Stimulated activated CD4-positive, alpha-beta T cell treated with anti-CD3 and anti-CD28 coated beads, Interleukin-4, amount 100 ng/mL, for 48 hours (primary cell): ENCODE measurements around the gene GAS7.
"Not testable (repeated sequence)": the region's sequence is repeated elsewhere in the genome, so short reads cannot be mapped to it uniquely, and the experiment has no call there.

Source experiments
- DNase-seq, 2 donors: peaks; one replicate each; pipeline ENCODE4 v3.0.0-alpha.2; 2020; ENCODE audit warnings: low read depth in 2 of 2

GAS7 gene

GRCh38 chr17:10022416-10022815, 176.0 kb downstream of the GAS7 start:
- no peak for DNase-seq

GRCh38 chr17:10021272-10021984, 177.0 kb downstream of the GAS7 start:
- no peak for DNase-seq

- no peak for DNase-seq
Measured at GRCh38 chr17:10019941-10020451, 178.4 kb downstream of the GAS7 start.

- DNase-seq: no peak
Measured at GRCh38 chr17:10018461-10018891, 179.9 kb downstream of the GAS7 start.

- not testable (repeated sequence) for DNase-seq
Measured at GRCh38 chr17:10016958-10017570, 181.3 kb downstream of the GAS7 start.

DNA sequence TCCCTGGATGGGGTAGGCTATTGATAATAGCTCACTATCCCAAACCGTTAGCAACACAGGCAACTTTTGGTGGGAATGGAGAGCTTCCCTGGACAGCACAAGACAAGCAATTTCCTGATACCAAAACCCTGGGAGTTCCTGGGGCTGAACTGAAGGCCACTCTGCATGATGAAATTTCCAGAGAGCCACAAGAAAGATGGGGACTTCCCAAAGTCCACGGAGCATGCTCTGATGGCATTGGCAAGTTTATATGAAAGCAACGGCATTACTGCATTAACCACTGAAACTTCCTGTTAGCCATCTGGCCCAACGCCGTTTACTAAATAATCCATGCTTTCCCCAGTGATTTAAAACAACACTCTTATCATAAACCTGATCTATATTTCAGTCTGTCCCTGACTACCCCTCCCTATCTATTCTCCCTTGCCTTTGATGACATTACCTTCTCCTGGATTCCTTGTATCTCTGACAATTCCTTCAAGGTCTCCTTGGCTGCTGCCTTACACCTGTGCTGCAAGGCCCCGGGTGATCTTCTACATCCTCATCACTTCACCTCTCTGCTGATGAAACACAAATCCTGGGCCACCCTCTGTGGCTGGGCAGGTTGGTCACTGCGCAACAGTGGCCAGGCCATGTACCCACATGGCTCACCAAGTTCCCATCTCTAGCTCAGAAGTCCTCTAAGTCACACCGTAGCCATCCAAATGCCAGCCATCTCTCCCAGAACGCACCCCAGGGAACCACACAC, 184.9 kb downstream of the GAS7 start:
- DNase-seq: no peak

- DNase-seq: no peak
Measured at GRCh38 chr17:10010752-10011151, 187.7 kb downstream of the GAS7 start.

GRCh38 chr17:10003705-10004104, 194.7 kb downstream of the GAS7 start:
- no peak for DNase-seq

DNA sequence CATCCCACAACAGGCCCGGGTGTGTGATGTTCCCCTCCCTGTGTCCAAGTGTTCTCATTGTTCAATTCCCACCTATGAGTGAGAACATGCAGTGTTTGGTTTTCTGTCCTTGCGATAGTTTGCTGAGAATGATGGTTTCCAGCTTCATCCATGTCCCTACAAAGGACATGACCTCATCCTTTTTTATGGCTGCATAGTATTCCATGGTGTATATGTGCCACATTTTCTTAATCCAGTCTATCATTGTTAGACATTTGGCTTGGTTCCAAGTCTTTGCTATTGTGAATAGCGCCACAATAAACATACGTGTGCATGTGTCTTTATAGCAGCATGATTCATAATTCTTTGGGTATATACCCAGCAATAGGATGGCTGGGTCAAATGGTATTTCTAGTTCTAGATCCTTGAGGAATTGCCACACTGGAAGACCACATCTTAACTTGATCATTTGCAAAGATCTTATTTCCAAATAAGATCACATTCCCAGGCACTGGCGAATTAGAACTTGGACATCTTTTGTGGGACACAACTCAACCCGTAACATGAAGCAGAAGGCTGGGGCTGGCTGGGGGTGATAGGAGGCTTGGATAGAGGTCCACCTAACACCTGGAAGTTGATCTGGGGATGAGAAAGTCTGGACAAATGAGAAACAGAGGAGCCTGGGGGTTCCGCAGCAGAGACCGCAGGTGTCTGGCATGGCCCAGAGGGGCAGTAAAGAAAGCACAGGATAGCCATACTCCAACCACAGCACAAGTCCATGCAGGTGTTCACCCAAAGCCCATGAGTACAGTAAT, 195.6 kb downstream of the GAS7 start:
- DNase-seq: not testable (repeated sequence)

DNA sequence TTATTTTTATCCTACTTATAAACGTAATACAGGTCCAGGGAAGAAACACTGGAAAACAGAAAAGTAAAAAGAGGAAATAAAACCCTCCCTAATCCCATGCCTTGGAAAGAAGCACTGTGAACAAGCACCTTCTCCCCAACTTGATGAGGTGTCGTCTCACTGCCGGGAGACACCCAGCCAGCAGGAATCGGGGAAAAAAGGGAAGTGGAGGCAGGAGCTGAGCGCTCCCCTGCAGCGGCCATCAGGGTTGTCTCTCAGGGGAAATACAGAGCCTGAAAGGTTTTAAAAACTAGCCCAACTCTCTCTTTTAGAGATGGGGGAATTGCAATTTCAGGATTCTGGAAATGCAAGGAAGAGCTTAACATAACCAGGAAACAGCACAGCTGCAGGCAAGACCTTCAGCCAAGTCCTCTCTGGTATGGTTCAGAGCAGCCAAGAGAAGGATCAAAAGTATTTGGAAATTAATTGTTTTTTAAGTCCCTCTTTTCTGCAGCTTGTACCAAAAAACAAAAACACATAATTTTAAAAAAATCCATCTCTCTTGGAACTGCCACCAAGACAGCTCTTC, 197.0 kb downstream of the GAS7 start:
- DNase-seq: no peak

GRCh38 chr17:9999919-10000695, 198.3 kb downstream of the GAS7 start:
- no peak for DNase-seq

GRCh38 chr17:9998060-9998459, 200.3 kb downstream of the GAS7 start:
- DNase-seq: no peak

- no peak for DNase-seq
Measured at GRCh38 chr17:9994761-9995160, 203.6 kb downstream of the GAS7 start.

DNA sequence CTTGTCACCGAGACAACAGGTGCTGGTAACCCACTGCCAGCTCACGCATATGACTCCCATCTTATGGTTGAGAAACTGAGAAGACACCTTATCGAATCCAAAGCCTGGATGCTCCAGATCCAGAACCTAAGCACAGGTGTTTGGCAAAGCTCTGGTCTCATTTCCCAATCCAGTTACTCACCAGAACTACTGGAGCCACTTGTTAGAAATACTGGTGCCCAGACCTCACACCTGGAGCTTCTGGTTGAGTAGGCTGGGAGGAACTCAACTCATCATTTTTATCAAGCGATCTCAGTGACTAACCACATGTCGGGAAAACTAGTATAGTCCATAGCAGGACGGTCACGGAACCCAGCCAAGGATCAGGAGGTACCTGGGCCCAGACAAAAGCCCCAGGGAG, 206.6 kb downstream of the GAS7 start:
- DNase-seq: no peak

GRCh38 chr17:9991351-9991750, 207.1 kb downstream of the GAS7 start:
- DNase-seq: no peak

DNA sequence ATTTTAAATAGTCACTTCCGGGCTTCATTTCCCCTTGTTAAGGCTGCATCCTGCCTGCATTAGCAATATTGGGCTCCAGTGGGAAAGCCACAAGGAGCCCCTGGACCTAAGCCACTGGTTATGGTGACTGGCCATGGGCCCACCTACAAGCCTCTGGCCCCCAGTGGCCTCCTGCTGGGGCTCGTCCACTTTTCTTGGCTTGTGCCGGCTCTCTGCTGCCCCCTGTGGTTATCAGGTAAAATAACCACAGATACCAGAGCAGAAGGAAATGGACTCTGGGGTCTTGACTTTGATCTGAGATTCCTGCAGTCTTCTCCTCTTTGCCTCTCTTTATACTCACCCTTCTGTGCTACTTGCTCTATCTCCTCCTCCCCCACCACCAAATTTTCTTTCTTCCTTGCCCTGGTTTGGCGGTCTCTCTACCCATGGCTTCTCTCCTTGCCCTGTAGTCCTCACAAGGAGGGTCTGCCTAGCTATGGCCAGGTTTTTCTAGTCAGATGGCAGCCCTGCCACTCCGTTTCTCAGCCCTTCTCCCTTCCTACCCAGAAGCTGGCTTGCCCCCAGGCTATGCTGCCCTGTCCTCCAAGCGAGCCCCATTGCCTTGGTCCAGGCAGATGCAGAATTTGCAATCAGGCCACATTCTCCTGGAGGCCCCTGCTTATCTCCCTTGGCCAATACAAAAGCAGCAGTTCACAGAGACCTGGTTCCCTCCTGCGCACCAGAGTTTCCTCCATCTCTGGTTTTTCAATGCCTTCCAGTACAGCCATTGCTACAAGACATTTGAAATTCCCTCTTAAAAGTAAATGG, 210.4 kb downstream of the GAS7 start:
- DNase-seq: peak in 1 of 2 donors; percentile 1

GRCh38 chr17:9986754-9987382, 211.5 kb downstream of the GAS7 start:
- no peak for DNase-seq

GRCh38 chr17:9985646-9986045, 212.8 kb downstream of the GAS7 start:
- no peak for DNase-seq

DNA sequence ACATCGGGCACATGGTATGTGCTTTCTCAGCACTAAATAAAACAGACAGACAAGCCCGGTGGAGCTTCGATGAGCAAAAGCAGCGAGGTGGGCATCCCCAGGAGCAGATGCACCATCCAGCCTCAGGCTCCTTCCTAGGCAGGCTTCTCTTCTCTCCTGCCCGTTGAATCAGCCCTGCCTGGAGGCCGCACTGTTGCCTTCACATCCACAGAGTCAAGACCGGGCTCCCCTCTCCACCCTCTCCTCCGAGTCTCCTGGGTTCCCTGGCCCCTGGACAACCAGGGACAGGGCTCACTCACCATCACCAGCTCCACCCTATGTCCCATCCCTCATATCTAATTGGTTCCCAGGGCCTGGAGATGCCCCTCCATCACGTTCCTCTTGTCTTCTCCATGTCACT, 213.6 kb downstream of the GAS7 start:
- DNase-seq: no peak
